ENCODE results near the gene TFIP11.

DNA sequence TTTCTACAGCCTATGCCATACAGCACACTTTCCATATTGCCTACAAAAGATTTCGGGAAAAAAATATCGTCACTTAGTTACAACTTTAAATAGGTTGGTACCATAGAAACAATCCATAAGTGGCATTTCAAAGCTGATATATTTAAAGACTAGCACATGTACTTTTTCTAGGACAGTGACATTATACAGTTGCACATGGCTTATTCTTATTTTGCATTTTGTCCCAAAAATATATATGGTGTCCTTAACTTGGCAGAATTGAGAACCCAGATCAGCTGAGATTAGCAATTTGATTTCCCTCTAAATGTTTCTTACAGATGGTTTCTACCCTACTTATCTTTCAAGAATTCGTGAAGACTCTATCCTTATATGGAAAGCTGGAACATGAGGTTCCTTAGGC lies 3.7 kb upstream of the TFIP11 start:
- TF ChIP-seq ZNF629 (CRISPR knock-in tag; conservative IDR thresholded peaks at IDR 0.05) (no peak), POLR2A (IDR thresholded peaks at IDR 0.05; ENCODE audit: insufficient read depth in 1 of 2, low read depth in 2 of 2, low read length in 2 of 2) (no peak), HMG20B (CRISPR knock-in tag; conservative IDR thresholded peaks at IDR 0.05) (no peak), ETV5 (CRISPR knock-in tag; IDR thresholded peaks at IDR 0.05; ENCODE audit: borderline replicate concordance) (no peak), ELF4 (CRISPR knock-in tag; IDR thresholded peaks at IDR 0.05; ENCODE audit: borderline replicate concordance) (no peak), CBFB (CRISPR knock-in tag; IDR thresholded peaks at IDR 0.05) (no peak), POLR2AphosphoS5 (IDR thresholded peaks at IDR 0.05; ENCODE audit: low read depth, low read length) (no peak), CBX1 (IDR thresholded peaks at IDR 0.05; ENCODE audit: low read depth) (no peak), SIN3A (IDR thresholded peaks at IDR 0.05; ENCODE audit: borderline replicate concordance, low read depth, low read length) (no peak), KMT2B (CRISPR knock-in tag; IDR thresholded peaks at IDR 0.05) (no peak)
- TF ChIP-seq, protein P1, sequence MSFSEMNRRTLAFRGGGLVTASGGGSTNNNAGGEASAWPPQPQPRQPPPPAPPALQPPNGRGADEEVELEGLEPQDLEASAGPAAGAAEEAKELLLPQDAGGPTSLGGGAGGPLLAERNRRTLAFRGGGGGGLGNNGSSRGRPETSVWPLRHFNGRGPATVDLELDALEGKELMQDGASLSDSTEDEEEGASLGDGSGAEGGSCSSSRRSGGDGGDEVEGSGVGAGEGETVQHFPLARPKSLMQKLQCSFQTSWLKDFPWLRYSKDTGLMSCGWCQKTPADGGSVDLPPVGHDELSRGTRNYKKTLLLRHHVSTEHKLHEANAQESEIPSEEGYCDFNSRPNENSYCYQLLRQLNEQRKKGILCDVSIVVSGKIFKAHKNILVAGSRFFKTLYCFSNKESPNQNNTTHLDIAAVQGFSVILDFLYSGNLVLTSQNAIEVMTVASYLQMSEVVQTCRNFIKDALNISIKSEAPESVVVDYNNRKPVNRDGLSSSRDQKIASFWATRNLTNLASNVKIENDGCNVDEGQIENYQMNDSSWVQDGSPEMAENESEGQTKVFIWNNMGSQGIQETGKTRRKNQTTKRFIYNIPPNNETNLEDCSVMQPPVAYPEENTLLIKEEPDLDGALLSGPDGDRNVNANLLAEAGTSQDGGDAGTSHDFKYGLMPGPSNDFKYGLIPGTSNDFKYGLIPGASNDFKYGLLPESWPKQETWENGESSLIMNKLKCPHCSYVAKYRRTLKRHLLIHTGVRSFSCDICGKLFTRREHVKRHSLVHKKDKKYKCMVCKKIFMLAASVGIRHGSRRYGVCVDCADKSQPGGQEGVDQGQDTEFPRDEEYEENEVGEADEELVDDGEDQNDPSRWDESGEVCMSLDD (CRISPR knock-in tag; IDR thresholded peaks at IDR 0.05; ENCODE audit: borderline replicate concordance): no peak

All from HepG2 (cell line).